ENCODE data around the gene FOXL3. TPM values are rescaled to one million over a fixed set of nuclear protein-coding genes. Genes with fewer than 3 reads are reported as not detected.
"Not testable (repeated sequence)": the region's sequence is repeated elsewhere in the genome, so short reads cannot be mapped to it uniquely, and the experiment has no call there.

The FOXL3 gene
- total RNA-seq (ENCODE audit: low replicate concordance), result not detected in 2 replicates
- long read RNA-seq, result 0 reads

DNA sequence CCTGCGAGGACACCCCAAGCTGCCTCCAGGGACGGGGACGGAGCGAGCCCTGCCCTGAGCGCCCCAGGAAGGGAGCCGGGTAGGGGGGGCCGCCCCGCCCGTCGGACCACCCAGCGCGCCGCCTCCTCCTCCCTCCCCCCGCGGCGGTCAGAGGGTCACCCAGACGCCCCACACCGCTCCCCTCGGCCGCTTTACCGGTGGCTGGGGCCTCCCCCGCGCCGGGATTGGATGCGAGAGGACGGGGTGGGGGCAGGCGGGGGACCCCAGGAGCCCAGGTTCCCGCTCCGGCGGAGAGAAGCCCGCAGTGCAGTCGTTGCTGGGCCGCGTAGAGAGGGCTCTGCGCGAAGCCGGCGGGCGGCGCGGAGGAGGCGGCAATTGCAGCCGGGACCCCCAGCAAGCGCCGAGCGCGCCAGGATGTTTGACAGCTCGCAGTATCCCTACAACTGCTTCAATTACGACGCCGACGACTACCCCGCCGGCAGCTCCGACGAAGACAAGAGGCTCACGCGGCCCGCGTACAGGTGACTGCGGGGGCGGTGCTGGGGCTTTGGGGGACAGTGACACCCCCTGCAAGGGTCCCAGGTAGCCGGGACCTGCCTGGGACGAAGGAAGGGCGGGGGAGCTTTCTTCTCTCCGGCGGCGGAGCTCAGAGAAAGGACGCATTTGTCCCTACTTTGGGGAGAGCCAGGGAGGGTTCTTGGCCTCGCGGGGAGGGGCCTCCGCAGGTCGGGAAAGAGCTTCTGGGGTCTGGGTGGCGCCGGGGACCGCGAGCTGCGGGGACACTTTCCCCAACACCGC lies at the start of gene FOXL3:
Gene FOXL3, plus strand, starts transcription at position 415 of the 798 bp plus-strand sequence. Its CDS starts 0 bp downstream, at position 415.
- H3K4me1 Mint-ChIP-seq (ENCODE audit: unreplicated experiment), result no peaks in the 10 kb centered on the region
- H3K4me3 Mint-ChIP-seq, result peak within 1 kb of the TSS; percentile 41
- no peak within 1 kb of the TSS for H3K27ac Mint-ChIP-seq
- H3K9me3 Mint-ChIP-seq, result no peaks in the 10 kb centered on the region
- DNase-seq (ENCODE audit: extremely low spot score, unreplicated experiment), result peak; percentile 64
- H3K36me3 Mint-ChIP-seq, result no peaks in the 10 kb centered on the region
- H3K27me3 Mint-ChIP-seq, result peaks cover 80% of the 10 kb centered on the region
- TF ChIP-seq, protein P1, sequence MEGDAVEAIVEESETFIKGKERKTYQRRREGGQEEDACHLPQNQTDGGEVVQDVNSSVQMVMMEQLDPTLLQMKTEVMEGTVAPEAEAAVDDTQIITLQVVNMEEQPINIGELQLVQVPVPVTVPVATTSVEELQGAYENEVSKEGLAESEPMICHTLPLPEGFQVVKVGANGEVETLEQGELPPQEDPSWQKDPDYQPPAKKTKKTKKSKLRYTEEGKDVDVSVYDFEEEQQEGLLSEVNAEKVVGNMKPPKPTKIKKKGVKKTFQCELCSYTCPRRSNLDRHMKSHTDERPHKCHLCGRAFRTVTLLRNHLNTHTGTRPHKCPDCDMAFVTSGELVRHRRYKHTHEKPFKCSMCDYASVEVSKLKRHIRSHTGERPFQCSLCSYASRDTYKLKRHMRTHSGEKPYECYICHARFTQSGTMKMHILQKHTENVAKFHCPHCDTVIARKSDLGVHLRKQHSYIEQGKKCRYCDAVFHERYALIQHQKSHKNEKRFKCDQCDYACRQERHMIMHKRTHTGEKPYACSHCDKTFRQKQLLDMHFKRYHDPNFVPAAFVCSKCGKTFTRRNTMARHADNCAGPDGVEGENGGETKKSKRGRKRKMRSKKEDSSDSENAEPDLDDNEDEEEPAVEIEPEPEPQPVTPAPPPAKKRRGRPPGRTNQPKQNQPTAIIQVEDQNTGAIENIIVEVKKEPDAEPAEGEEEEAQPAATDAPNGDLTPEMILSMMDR (conservative IDR thresholded peaks at IDR 0.05), result no peak

- H3K27ac Mint-ChIP-seq, result no peak overlapping the region
- H3K36me3 Mint-ChIP-seq, result no peaks in the 10 kb centered on the region
- H3K4me1 Mint-ChIP-seq (ENCODE audit: unreplicated experiment), result peaks cover 5% of the 10 kb centered on the region
- H3K9me3 Mint-ChIP-seq, result no peaks in the 10 kb centered on the region
- no peak for DNase-seq (ENCODE audit: extremely low spot score, unreplicated experiment)
- H3K4me3 Mint-ChIP-seq, result no peak overlapping the region
- TF ChIP-seq, protein P1 (conservative IDR thresholded peaks at IDR 0.05), result no peak
- H3K27me3 Mint-ChIP-seq, result no peaks in the 10 kb centered on the region
Measured at GRCh38 chr7:240887-241421, 49.0 kb upstream of the FOXL3 start.

GRCh38 chr7:241513-241912 lies 48.5 kb upstream of the FOXL3 start:
- H3K9me3 Mint-ChIP-seq, result no peaks in the 10 kb centered on the region
- H3K27ac Mint-ChIP-seq, result no peak overlapping the region
- peaks cover 7% of the 10 kb centered on the region for H3K4me1 Mint-ChIP-seq (ENCODE audit: unreplicated experiment)
- no peak for DNase-seq (ENCODE audit: extremely low spot score, unreplicated experiment)
- no peak overlapping the region for H3K4me3 Mint-ChIP-seq
- TF ChIP-seq, protein P1 (conservative IDR thresholded peaks at IDR 0.05), result no peak
- H3K27me3 Mint-ChIP-seq, result no peaks in the 10 kb centered on the region
- no peaks in the 10 kb centered on the region for H3K36me3 Mint-ChIP-seq

- H3K4me3 Mint-ChIP-seq; DNase-seq (ENCODE audit: extremely low spot score, unreplicated experiment); H3K4me1 Mint-ChIP-seq (ENCODE audit: unreplicated experiment); H3K36me3 Mint-ChIP-seq; H3K27me3 Mint-ChIP-seq; H3K27ac Mint-ChIP-seq; H3K9me3 Mint-ChIP-seq: not testable (repeated sequence)
Measured at GRCh38 chr7:242826-243579, 47.0 kb upstream of the FOXL3 start.

DNA sequence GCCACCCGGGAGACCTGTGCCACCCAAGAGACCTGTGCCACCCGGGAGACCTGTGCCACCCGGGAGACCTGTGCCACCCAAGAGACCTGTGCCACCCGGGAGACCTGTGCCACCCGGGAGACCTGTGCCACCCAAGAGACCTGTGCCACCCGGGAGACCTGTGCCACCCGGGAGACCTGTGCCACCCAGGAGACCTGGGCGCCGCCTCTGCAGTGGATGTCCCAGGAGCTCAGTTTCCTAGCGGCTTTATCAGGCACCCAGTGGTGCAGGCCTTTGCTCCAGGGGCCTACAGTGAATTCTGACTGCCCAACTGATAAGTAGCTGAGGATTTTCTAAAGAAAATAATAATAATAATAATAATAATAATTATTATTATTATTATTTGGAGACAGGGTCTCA lies 46.4 kb upstream of the FOXL3 start:
- H3K4me3 Mint-ChIP-seq; H3K27me3 Mint-ChIP-seq; H3K27ac Mint-ChIP-seq; H3K9me3 Mint-ChIP-seq; H3K36me3 Mint-ChIP-seq; DNase-seq (ENCODE audit: extremely low spot score, unreplicated experiment); H3K4me1 Mint-ChIP-seq (ENCODE audit: unreplicated experiment): not testable (repeated sequence)

DNA sequence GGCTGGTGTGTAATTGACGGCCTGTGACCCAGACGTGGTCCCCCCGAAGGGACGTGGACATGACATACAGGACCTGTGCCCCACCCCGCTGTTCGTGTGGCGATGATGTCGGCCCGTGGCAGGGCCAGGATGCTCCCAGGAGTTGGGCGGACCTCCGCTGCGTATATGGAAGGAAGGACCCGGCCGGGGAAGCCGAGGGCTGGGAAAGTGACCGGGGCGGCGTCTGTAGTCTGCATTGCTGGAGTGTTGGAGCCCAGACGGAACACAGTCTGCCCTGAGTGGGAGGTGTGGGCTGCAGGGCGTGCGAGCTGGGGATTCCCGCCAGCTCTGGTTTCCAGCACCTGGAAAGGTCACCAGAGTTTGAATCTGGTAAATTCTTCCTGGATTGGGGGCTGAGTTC lies 45.0 kb upstream of the FOXL3 start:
- Mint-ChIP-seq H3K9me3 (no peaks in the 10 kb centered on the region), H3K27me3 (no peaks in the 10 kb centered on the region), H3K4me1 (ENCODE audit: unreplicated experiment) (peaks cover 10% of the 10 kb centered on the region), H3K27ac (no peak overlapping the region), H3K36me3 (no peaks in the 10 kb centered on the region), H3K4me3 (no peak overlapping the region)
- DNase-seq (ENCODE audit: extremely low spot score, unreplicated experiment), result no peak
- TF ChIP-seq, protein P1 (conservative IDR thresholded peaks at IDR 0.05), result no peak

Measured in type B pancreatic cell (in vitro differentiated cells).